HTR-8/SVneo (cell line): ENCODE data around the gene NUMBL.

Experiments
- DNase-seq: peaks from one replicate; pipeline ENCODE4 v3.0.0; 2011; ENCODE audit warnings: low spot score, mixed read lengths; ENCODE audit not compliant: insufficient read length
- FAIRE-seq: peaks from 2 replicates; lab custom pipeline; 2011; peaks lifted over from hg19 to GRCh38; lab: Jason Lieb, UNC

NUMBL gene

GRCh38 chr19:40616178-40616577 lies 74.3 kb downstream of the NUMBL start:
- FAIRE-seq (no peak), DNase-seq (no peak)
